ENCODE results near the gene C1QTNF8. TPM values are rescaled to one million over a fixed set of nuclear protein-coding genes. Genes with fewer than 3 reads are reported as not detected.

The C1QTNF8 gene
- total RNA-seq, 1 experiment from 2014 or later = not detected

DNA sequence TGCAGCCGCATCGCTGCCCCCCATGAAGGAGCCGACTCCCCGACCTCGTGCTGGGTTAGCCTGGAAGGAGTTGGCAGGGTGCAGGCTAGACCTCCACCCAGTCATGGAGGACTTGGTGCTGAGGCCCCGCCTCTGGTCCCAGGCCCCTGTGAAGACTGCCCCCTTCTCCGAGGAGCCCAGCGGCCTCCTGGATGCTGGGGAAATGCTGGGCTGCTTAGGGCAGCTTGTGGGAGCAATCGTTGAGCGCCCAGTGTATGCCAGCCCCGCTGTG, 21.7 kb downstream of the C1QTNF8 start:
- Histone ChIP-seq H3K23me2 (ENCODE audit: insufficient read length, low read depth, low read length, poor library complexity, severe bottlenecking) (peaks cover 4% of the 10 kb centered on the region), H4K91ac (ENCODE audit: insufficient read length, low read depth, low read length) (no peak overlapping the region), H3K79me2 (ENCODE audit: insufficient read depth, low read length) (no peaks in the 10 kb centered on the region), H3T11ph (ENCODE audit: low read length) (no peak overlapping the region), H2AFZ (ENCODE audit: low read length) (no peak overlapping the region), H2BK5ac (ENCODE audit: insufficient read length, low read length) (no peak overlapping the region), H3K4me1 (ENCODE audit: insufficient read depth, low read length) (no peaks in the 10 kb centered on the region), H3K18ac (ENCODE audit: insufficient read length, low read depth, low read length) (no peak overlapping the region), H3K56ac (ENCODE audit: insufficient read length, low read depth, low read length) (no peak overlapping the region), H4K8ac (replicated peaks; ENCODE audit: insufficient read length, low read depth, low read length) (no peak overlapping the region), H3K79me1 (ENCODE audit: insufficient read depth, low read depth, low read length, poor library complexity, severe bottlenecking) (no peaks in the 10 kb centered on the region), H2BK12ac (ENCODE audit: insufficient read length, low read depth, low read length) (no peak overlapping the region), H2BK120ac (ENCODE audit: low read depth, low read length, poor library complexity, severe bottlenecking) (no peak overlapping the region), H4K5ac (ENCODE audit: insufficient read length, low read depth, low read length) (no peak overlapping the region), H3K14ac (ENCODE audit: insufficient read depth, low read length) (no peak overlapping the region), H2BK20ac (ENCODE audit: low read depth, low read length, poor library complexity, severe bottlenecking) (no peak overlapping the region), H3K27me3 (ENCODE audit: insufficient read depth, low read length) (no peaks in the 10 kb centered on the region), H3K9ac (ENCODE audit: extremely low read depth, insufficient read length, low read length) (no peak overlapping the region), H3K27ac (ENCODE audit: insufficient read length, low read depth, low read length) (no peak overlapping the region), H3K4me2 (ENCODE audit: insufficient read depth, insufficient read length, low read length) (no peak overlapping the region), H4K20me1 (ENCODE audit: control insufficient read depth, insufficient read depth, insufficient read length) (no peaks in the 10 kb centered on the region), H2AK5ac (ENCODE audit: insufficient read length, low read length) (no peak overlapping the region), H2BK15ac (ENCODE audit: low read depth, low read length) (no peak overlapping the region), H3K23ac (ENCODE audit: insufficient read length, low read depth, low read length) (no peak overlapping the region), H3K9me3 (ENCODE audit: control insufficient read depth, low read depth, low read length) (no peaks in the 10 kb centered on the region), H3K4ac (ENCODE audit: low read depth, low read length) (no peak overlapping the region)
- H3K27ac Mint-ChIP-seq = no peak overlapping the region
- WGBS (ENCODE audit: extremely low coverage, insufficient read length, low lambda C conversion rate) = no CpG with 5 or more reads among the region's 11 CpGs
- H3K36me3 Mint-ChIP-seq (ENCODE audit: insufficient read depth in 1 of 3, low read depth in 3 of 3) = no peaks in the 10 kb centered on the region; a peak in 1 of 7 replicates
- peaks cover 3 to 26% of the 10 kb centered on the region in 2 experiments for H3K4me1 Mint-ChIP-seq
- no peak overlapping the region for H3K4me3 Mint-ChIP-seq
- TF ChIP-seq, protein P1, sequence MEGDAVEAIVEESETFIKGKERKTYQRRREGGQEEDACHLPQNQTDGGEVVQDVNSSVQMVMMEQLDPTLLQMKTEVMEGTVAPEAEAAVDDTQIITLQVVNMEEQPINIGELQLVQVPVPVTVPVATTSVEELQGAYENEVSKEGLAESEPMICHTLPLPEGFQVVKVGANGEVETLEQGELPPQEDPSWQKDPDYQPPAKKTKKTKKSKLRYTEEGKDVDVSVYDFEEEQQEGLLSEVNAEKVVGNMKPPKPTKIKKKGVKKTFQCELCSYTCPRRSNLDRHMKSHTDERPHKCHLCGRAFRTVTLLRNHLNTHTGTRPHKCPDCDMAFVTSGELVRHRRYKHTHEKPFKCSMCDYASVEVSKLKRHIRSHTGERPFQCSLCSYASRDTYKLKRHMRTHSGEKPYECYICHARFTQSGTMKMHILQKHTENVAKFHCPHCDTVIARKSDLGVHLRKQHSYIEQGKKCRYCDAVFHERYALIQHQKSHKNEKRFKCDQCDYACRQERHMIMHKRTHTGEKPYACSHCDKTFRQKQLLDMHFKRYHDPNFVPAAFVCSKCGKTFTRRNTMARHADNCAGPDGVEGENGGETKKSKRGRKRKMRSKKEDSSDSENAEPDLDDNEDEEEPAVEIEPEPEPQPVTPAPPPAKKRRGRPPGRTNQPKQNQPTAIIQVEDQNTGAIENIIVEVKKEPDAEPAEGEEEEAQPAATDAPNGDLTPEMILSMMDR (conservative IDR thresholded peaks at IDR 0.05) = no peak
- no peaks in the 10 kb centered on the region; a peak in 1 of 5 replicates for H3K9me3 Mint-ChIP-seq
- DNase-seq = no peak
- peaks cover 25% of the 10 kb centered on the region for H3K27me3 Mint-ChIP-seq (ENCODE audit: low read depth)
